Measurements from ENCODE around the gene CYSLTR2.

DNA sequence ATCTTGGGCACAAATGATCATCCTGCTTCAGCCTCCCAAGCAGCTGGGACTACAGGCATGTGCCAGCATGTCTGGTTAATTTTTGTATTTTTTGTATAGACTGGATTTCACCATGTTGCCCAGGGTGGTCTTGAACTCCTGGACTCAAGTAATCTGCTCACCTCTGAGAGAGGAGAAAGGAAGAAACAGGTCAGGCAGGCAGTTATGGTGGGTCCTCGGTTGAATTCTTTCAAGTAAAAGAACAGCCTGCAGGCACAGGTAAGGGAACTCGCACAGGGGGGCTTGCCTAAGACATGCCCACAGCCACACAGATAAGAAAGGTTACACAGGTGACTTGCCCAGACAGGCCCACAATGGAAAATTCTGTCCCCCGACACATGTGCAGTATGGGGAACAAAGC is 34.8 kb upstream of the CYSLTR2 start:
- TF ChIP-seq, protein P1, sequence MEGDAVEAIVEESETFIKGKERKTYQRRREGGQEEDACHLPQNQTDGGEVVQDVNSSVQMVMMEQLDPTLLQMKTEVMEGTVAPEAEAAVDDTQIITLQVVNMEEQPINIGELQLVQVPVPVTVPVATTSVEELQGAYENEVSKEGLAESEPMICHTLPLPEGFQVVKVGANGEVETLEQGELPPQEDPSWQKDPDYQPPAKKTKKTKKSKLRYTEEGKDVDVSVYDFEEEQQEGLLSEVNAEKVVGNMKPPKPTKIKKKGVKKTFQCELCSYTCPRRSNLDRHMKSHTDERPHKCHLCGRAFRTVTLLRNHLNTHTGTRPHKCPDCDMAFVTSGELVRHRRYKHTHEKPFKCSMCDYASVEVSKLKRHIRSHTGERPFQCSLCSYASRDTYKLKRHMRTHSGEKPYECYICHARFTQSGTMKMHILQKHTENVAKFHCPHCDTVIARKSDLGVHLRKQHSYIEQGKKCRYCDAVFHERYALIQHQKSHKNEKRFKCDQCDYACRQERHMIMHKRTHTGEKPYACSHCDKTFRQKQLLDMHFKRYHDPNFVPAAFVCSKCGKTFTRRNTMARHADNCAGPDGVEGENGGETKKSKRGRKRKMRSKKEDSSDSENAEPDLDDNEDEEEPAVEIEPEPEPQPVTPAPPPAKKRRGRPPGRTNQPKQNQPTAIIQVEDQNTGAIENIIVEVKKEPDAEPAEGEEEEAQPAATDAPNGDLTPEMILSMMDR (conservative IDR thresholded peaks at IDR 0.05): no peak
- no peak for TF ChIP-seq EZH2 (IDR thresholded peaks at IDR 0.05; ENCODE audit: low read depth)

All from PC-9 (cell line).